GM23338 (cell line): ENCODE results near the gene ATP9A. TPM values are rescaled to one million over a fixed set of nuclear protein-coding genes. Genes with fewer than 3 reads are reported as not detected.

ENCODE experiments used
- ATAC-seq: fragments of 200-7000 bp; cut with Tn5 transposase; 3 replicates; pipeline ENCODE4 v1.9.1; 2020
- DNase-seq: peaks from one replicate; pipeline ENCODE4 v3.0.0-alpha.2; 2015; ENCODE audit warnings: low spot score
- H2AFZ ChIP-seq: fragments of 200-600 bp; sonication (generic); 2 replicates; pipeline ENCODE4 v1.8.0; 2016; ENCODE audit warnings: antibody characterized with exemption, mild to moderate bottlenecking, moderate library complexity
- H3F3A ChIP-seq: fragments of 200-600 bp; sonication (generic); replicated peaks from 2 replicates; pipeline ENCODE4 v1.8.0; 2017; ENCODE audit warnings: antibody characterized with exemption, mixed run types, low read depth
- H3K27ac ChIP-seq: fragments of 200-600 bp; sonication (generic); 2 replicates; pipeline ENCODE4 v1.6.1; 2016; ENCODE audit warnings: low read depth
- H3K27me3 ChIP-seq: fragments of 200-600 bp; sonication (generic); 2 replicates; pipeline ENCODE4 v1.8.0; 2016; ENCODE audit warnings: mild to moderate bottlenecking, mixed run types, moderate library complexity; ENCODE audit not compliant: insufficient read depth
- H3K36me3 ChIP-seq: fragments of 200-600 bp; sonication (generic); 2 replicates; pipeline ENCODE4 v1.8.0; 2016; ENCODE audit warnings: mild to moderate bottlenecking; ENCODE audit not compliant: insufficient read depth
- H3K4me1 ChIP-seq: fragments of 200-600 bp; sonication (generic); 2 replicates; pipeline ENCODE4 v1.8.0; 2016; ENCODE audit warnings: mild to moderate bottlenecking, moderate library complexity; ENCODE audit not compliant: insufficient read depth
- H3K4me2 ChIP-seq: fragments of 200-600 bp; sonication (generic); 2 replicates; pipeline ENCODE4 v1.7.1; 2017; ENCODE audit warnings: mixed run types
- H3K4me3 ChIP-seq: fragments of 200-600 bp; sonication (generic); 2 replicates; pipeline ENCODE4 v1.6.1; 2016; ENCODE audit warnings: mixed run types
- H3K79me2 ChIP-seq: fragments of 200-600 bp; sonication (generic); replicated peaks from 2 replicates; pipeline ENCODE4 v1.8.0; 2017; ENCODE audit warnings: mild to moderate bottlenecking; ENCODE audit not compliant: insufficient read depth
- H3K9me2 ChIP-seq: fragments of 200-600 bp; sonication (generic); 2 replicates; pipeline ENCODE4 v1.8.0; 2017; ENCODE audit not compliant: insufficient read depth
- H4K20me1 ChIP-seq: fragments of 200-600 bp; sonication (generic); replicated peaks from 2 replicates; pipeline ENCODE4 v1.8.0; 2017; ENCODE audit warnings: mild to moderate bottlenecking; ENCODE audit not compliant: insufficient read depth
- H3K27ac Mint-ChIP-seq: 2 replicates; pipeline ENCODE4 v1.8.0; 2020; ENCODE audit warnings: inconsistent platforms, mild to moderate bottlenecking, moderate library complexity, mixed read lengths
- H3K27me3 Mint-ChIP-seq: 3 replicates; pipeline ENCODE4 v1.8.0; 2022; ENCODE audit warnings: low read depth, mild to moderate bottlenecking, moderate library complexity, mixed read lengths, inconsistent platforms; ENCODE audit not compliant: insufficient read depth, poor library complexity
- H3K36me3 Mint-ChIP-seq: 3 replicates; pipeline ENCODE4 v1.8.0; 2021; ENCODE audit warnings: low read depth, mild to moderate bottlenecking, inconsistent platforms, moderate library complexity, mixed read lengths
- H3K4me1 Mint-ChIP-seq: 3 replicates; pipeline ENCODE4 v1.8.0; 2020; ENCODE audit warnings: mild to moderate bottlenecking, inconsistent platforms, mixed read lengths
- H3K4me3 Mint-ChIP-seq: 3 replicates; pipeline ENCODE4 v1.8.0; 2021; ENCODE audit warnings: moderate library complexity, mild to moderate bottlenecking, inconsistent platforms, mixed read lengths
- H3K9me3 Mint-ChIP-seq: 3 replicates; pipeline ENCODE4 v1.8.0; 2020; ENCODE audit warnings: moderate library complexity, mild to moderate bottlenecking, inconsistent platforms, mixed read lengths
- CREB1 ChIP-seq: fragments of 250-450 bp; sonication (Bioruptor Pico); IDR thresholded peaks from 2 replicates; pipeline ENCODE4 v1.5.0; 2020; ENCODE audit warnings: low read depth, mild to moderate bottlenecking, moderate library complexity
- EZH2 ChIP-seq: fragments of 200-600 bp; sonication (generic); IDR thresholded peaks from one replicate; pipeline ENCODE4 v1.8.0; 2017; ENCODE audit warnings: antibody characterized with exemption, mild to moderate bottlenecking, low read depth; ENCODE audit not compliant: unreplicated experiment
- EZH2phosphoT487 ChIP-seq: fragments of 200-600 bp; sonication (generic); IDR thresholded peaks from one replicate; pipeline ENCODE4 v1.8.1; 2018; ENCODE audit warnings: antibody characterized with exemption; ENCODE audit not compliant: unreplicated experiment
- JUNB ChIP-seq: IDR thresholded peaks from one replicate; pipeline ENCODE4 v1.6.1; 2016; ENCODE audit warnings: antibody characterized with exemption; ENCODE audit not compliant: unreplicated experiment
- NANOG ChIP-seq: IDR thresholded peaks from 2 replicates; pipeline ENCODE4 v1.6.1; 2016; ENCODE audit warnings: antibody characterized with exemption, borderline replicate concordance
- POLR2AphosphoS5 ChIP-seq: IDR thresholded peaks from 2 replicates; pipeline ENCODE4 v1.6.1; 2016; ENCODE audit warnings: antibody characterized with exemption, low read depth
- REST ChIP-seq: IDR thresholded peaks from one replicate; pipeline ENCODE4 v1.6.1; 2018; ENCODE audit warnings: antibody characterized with exemption; ENCODE audit not compliant: unreplicated experiment
- STAT1 ChIP-seq: IDR thresholded peaks from one replicate; pipeline ENCODE4 v1.6.1; 2016; ENCODE audit warnings: antibody characterized with exemption; ENCODE audit not compliant: unreplicated experiment
- ZNF114 ChIP-seq: fragments of 250-450 bp; sonication (Bioruptor Pico); IDR thresholded peaks from 2 replicates; pipeline ENCODE4 v1.5.0; 2020; ENCODE audit warnings: mild to moderate bottlenecking, moderate library complexity
- ZNF331 ChIP-seq: fragments of 250-450 bp; sonication (Bioruptor Pico); IDR thresholded peaks from 2 replicates; pipeline ENCODE4 v1.5.0; 2020; ENCODE audit warnings: low read depth, mild to moderate bottlenecking, moderate library complexity
- ZNF462 ChIP-seq: fragments of 250-450 bp; sonication (Bioruptor Pico); IDR thresholded peaks from 2 replicates; pipeline ENCODE4 v1.5.0; 2020; ENCODE audit warnings: mild to moderate bottlenecking, moderate library complexity
- polyA plus RNA-seq: library from polyadenylated mRNA; unstranded; fragments of >200 nt; fragmentation: Nextera tagmentation; extraction: Ambion mirVana; gene quantifications from 2 replicates; pipeline ENCODE4 v1.2.1, GENCODE V29; 2016
- total RNA-seq: library from RNA; depleted of rRNA; stranded (reverse); fragments of >200 nt; shearing (Covaris generic); gene quantifications from 2 replicates; pipeline ENCODE4 v1.2.3, GENCODE V29; 2014
- TF ChIP-seq, protein P1 (sequence below): IDR thresholded peaks from 2 replicates; pipeline ENCODE4 v1.6.1; 2016; ENCODE audit warnings: antibody characterized with exemption
- TF ChIP-seq, protein P2 (sequence below), 2 experiments: fragments of 200-600 bp in 1 of 2; sonication (generic) in 1 of 2; conservative IDR thresholded peaks; 2 replicates each; pipeline versions ENCODE4 v1.5.1 to v1.6.1; 2016 to 2017; ENCODE audit warnings: antibody characterized with exemption in 2 of 2, low read depth in 2 of 2, mild to moderate bottlenecking in 2 of 2, moderate library complexity in 1 of 2

The ATP9A gene
- total and polyA plus RNA-seq, 2 experiments from 2014 or later, result 0.94 to 5.9 TPM

DNA sequence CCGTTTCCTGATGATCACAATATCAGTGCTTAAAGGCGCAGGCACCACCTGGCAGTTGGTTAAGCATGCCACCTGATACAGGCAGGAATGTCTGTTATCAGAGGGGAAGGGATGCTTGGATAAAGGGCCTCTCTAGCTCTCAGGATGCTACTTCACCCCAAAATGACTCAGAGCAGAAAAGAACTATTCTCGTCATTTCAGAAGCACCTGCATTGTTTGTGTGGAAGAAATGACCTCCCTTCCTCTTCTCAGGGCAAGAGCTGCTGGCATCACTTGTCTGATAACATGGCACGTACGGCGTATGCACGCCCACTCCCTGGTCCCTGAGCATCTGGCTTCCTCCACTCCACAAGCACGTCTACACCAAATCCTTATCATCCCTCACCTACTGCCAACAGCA, 47.3 kb downstream of the ATP9A start (continued):
- TF ChIP-seq NANOG (no peak), JUNB (no peak), POLR2AphosphoS5 (no peak)

DNA sequence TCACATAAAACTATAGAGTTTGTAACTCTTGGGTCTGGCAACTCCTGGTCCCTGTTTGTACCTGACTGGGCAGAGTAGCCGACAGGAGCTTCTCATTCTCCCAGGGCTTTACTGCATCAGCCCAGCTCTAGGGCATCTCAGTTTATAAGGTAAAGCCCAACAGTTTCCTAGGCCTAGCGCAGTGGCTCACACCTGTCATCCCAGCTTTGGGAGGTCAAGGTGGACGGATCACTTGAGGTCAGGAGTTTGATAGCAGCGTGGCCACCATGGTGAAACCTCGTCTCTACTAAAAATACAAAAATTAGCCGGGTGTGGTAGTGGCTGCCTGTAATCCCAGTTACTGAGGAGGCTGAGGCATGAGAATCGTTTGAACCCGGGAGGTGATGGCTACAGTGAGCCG, 47.8 kb downstream of the ATP9A start:
- ATAC-seq (no peak), DNase-seq (no peak)
- no peaks in the 10 kb centered on the region for H4K20me1 ChIP-seq
- TF ChIP-seq ZNF331 (CRISPR knock-in tag) (no peak), ZNF114 (no peak), STAT1 (no peak), JUNB (no peak), EZH2phosphoT487 (no peak), POLR2AphosphoS5 (no peak), NANOG (no peak), CREB1 (CRISPR knock-in tag) (no peak), EZH2 (no peak), ZNF462 (CRISPR knock-in tag) (no peak), REST (no peak)
- TF ChIP-seq, protein P1, sequence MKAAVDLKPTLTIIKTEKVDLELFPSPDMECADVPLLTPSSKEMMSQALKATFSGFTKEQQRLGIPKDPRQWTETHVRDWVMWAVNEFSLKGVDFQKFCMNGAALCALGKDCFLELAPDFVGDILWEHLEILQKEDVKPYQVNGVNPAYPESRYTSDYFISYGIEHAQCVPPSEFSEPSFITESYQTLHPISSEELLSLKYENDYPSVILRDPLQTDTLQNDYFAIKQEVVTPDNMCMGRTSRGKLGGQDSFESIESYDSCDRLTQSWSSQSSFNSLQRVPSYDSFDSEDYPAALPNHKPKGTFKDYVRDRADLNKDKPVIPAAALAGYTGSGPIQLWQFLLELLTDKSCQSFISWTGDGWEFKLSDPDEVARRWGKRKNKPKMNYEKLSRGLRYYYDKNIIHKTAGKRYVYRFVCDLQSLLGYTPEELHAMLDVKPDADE, result no peak
- TF ChIP-seq, protein P2, sequence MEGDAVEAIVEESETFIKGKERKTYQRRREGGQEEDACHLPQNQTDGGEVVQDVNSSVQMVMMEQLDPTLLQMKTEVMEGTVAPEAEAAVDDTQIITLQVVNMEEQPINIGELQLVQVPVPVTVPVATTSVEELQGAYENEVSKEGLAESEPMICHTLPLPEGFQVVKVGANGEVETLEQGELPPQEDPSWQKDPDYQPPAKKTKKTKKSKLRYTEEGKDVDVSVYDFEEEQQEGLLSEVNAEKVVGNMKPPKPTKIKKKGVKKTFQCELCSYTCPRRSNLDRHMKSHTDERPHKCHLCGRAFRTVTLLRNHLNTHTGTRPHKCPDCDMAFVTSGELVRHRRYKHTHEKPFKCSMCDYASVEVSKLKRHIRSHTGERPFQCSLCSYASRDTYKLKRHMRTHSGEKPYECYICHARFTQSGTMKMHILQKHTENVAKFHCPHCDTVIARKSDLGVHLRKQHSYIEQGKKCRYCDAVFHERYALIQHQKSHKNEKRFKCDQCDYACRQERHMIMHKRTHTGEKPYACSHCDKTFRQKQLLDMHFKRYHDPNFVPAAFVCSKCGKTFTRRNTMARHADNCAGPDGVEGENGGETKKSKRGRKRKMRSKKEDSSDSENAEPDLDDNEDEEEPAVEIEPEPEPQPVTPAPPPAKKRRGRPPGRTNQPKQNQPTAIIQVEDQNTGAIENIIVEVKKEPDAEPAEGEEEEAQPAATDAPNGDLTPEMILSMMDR (conservative IDR thresholded peaks at IDR 0.05; ENCODE audit: low read depth in 2 of 2), result no peak
- Mint-ChIP-seq H3K36me3 (no peaks in the 10 kb centered on the region), H3K4me3 (no peak overlapping the region), H3K27ac (no peak overlapping the region), H3K9me3 (no peaks in the 10 kb centered on the region), H3K4me1 (peaks cover 6% of the 10 kb centered on the region), H3K27me3 (no peaks in the 10 kb centered on the region)
- H3K79me2 ChIP-seq, result no peaks in the 10 kb centered on the region; the same call in 1 of the 2 replicates
- no peaks in the 10 kb centered on the region for H3K9me2 ChIP-seq
- no peaks in the 10 kb centered on the region for H3K36me3 ChIP-seq
- peaks cover 4% of the 10 kb centered on the region for H3K4me1 ChIP-seq
- H3K27ac ChIP-seq, result no peak overlapping the region
- H2AFZ ChIP-seq, result no peak overlapping the region; the same call in 1 of the 2 replicates
- no peak overlapping the region for H3K4me2 ChIP-seq
- no peaks in the 10 kb centered on the region for H3F3A ChIP-seq
- H3K4me3 ChIP-seq, result no peak overlapping the region
- H3K27me3 ChIP-seq, result no peaks in the 10 kb centered on the region
